ENCODE results near the gene TRIM24. TPM values are rescaled to one million over a fixed set of nuclear protein-coding genes. Genes with fewer than 3 reads are reported as not detected.

The TRIM24 gene
- total and polyA plus RNA-seq, 2 of the 13 experiments (the other 11 are each of a cell fraction or from before 2014, with no cell fraction given), result 100 to 106 TPM

DNA sequence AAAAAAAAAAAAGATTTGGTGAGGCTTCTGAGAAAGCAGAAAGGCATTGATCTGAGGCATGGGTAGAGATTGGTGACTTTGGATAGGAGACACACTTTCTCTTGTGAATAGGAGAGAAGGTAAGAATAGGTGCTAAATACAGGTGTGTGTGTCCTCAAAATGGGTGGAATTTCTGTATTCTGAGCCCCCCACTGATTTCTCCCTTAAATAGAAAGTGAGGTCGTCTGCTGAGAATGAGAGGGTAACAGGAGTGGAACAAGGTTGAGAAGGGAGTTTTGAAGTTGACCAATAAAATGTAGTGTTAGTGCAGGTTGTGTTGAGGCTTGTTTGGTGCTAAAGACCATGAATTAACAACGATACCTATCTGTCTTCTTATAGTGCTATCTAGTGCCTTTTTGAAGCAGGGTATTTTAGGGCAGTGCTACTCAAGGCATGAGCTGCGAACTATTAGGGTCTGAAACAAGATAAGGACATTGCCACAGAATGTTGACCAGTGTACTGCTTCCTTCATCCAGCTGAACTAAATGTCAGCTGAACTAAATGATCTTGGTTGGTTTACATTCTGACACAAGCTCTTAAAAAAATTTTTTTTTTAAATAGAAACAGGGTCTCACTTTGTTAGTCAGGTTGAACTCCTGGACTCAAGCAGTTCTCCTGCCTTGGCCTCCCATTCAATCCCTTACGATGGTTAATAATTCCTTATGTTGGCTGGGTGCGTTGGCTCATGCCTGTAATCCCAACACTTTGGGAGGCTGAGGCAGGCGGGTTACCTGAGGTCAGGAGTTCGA, 12.4 kb downstream of the TRIM24 start (continued):
- TF ChIP-seq, protein P1, sequence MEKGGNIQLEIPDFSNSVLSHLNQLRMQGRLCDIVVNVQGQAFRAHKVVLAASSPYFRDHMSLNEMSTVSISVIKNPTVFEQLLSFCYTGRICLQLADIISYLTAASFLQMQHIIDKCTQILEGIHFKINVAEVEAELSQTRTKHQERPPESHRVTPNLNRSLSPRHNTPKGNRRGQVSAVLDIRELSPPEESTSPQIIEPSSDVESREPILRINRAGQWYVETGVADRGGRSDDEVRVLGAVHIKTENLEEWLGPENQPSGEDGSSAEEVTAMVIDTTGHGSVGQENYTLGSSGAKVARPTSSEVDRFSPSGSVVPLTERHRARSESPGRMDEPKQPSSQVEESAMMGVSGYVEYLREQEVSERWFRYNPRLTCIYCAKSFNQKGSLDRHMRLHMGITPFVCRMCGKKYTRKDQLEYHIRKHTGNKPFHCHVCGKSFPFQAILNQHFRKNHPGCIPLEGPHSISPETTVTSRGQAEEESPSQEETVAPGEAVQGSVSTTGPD (CRISPR knock-in tag; IDR thresholded peaks at IDR 0.05), result no peak
- 0 out of 2 replicates have a peak, but pooled peaks have one; percentile 4 for TF ChIP-seq POLR2AphosphoS5 (IDR thresholded peaks at IDR 0.05; ENCODE audit: low read depth, low read length)
- TF ChIP-seq REPIN1 (CRISPR knock-in tag; IDR thresholded peaks at IDR 0.05; ENCODE audit: borderline replicate concordance, low read depth), result 0 out of 2 replicates have a peak, but pooled peaks have one; percentile 17
- TF ChIP-seq NR2F1 (CRISPR knock-in tag; IDR thresholded peaks at IDR 0.05), result 0 out of 4 replicates have a peak, but pooled peaks of 1 of the 2 experiments have one; percentile 26
- peak; percentile 72; the same call in 1 of the 2 replicates for TF ChIP-seq ZMYM3 (CRISPR knock-in tag; IDR thresholded peaks at IDR 0.05)
- 0 out of 2 replicates have a peak, but pooled peaks have one; percentile 21 for TF ChIP-seq HNF1B (CRISPR knock-in tag; IDR thresholded peaks at IDR 0.05)
- TF ChIP-seq ZNF276 (CRISPR knock-in tag; IDR thresholded peaks at IDR 0.05; ENCODE audit: low read depth), result no peak
- TF ChIP-seq, protein P2, sequence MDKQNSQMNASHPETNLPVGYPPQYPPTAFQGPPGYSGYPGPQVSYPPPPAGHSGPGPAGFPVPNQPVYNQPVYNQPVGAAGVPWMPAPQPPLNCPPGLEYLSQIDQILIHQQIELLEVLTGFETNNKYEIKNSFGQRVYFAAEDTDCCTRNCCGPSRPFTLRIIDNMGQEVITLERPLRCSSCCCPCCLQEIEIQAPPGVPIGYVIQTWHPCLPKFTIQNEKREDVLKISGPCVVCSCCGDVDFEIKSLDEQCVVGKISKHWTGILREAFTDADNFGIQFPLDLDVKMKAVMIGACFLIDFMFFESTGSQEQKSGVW (CRISPR knock-in tag; IDR thresholded peaks at IDR 0.05; ENCODE audit: borderline replicate concordance), result no peak
- TF ChIP-seq ZBED4 (CRISPR knock-in tag; IDR thresholded peaks at IDR 0.05; ENCODE audit: borderline replicate concordance), result no peak
- TF ChIP-seq ERF (CRISPR knock-in tag; IDR thresholded peaks at IDR 0.05), result no peak
- TF ChIP-seq, protein P3, sequence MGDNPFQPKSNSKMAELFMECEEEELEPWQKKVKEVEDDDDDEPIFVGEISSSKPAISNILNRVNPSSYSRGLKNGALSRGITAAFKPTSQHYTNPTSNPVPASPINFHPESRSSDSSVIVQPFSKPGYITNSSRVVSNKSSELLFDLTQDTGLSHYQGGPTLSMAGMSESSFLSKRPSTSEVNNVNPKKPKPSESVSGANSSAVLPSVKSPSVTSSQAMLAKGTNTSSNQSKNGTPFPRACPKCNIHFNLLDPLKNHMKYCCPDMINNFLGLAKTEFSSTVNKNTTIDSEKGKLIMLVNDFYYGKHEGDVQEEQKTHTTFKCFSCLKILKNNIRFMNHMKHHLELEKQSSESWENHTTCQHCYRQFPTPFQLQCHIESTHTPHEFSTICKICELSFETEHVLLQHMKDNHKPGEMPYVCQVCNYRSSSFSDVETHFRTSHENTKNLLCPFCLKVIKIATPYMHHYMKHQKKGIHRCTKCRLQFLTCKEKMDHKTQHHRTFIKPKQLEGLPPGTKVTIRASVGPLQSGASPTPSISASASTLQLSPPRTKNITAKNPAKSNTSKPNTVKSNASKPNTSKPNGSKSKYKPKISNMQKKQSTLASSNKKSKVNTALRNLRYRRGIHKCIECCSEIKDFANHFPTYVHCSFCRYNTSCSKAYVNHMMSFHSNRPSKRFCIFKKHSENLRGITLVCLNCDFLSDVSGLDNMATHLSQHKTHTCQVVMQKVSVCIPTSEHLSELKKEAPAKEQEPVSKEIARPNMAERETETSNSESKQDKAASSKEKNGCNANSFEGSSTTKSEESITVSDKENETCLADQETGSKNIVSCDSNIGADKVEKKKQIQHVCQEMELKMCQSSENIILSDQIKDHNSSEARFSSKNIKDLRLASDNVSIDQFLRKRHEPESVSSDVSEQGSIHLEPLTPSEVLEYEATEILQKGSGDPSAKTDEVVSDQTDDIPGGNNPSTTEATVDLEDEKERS (CRISPR knock-in tag; IDR thresholded peaks at IDR 0.05), result 0 out of 2 replicates have a peak, but pooled peaks have one; percentile 57
